HepG2 (cell line): ENCODE results near the gene NEMF. TPM values are rescaled to one million over a fixed set of nuclear protein-coding genes. Genes with fewer than 3 reads are reported as not detected.

ENCODE experiments used
- FOXA3 ChIP-seq: IDR thresholded peaks from 2 replicates; pipeline ENCODE4 v1.6.1; 2016; ENCODE audit warnings: missing genetic modification reagents, missing compliant biosample characterization
- HINFP ChIP-seq: sonication (generic); formaldehyde crosslinking; IDR thresholded peaks from 2 replicates; pipeline ENCODE4 v1.4.0; 2020; ENCODE audit warnings: low read depth, mild to moderate bottlenecking, missing genetic modification reagents
- HIVEP1 ChIP-seq: sonication (generic); formaldehyde crosslinking; IDR thresholded peaks from 2 replicates; pipeline ENCODE4 v1.4.0; 2020; ENCODE audit warnings: mild to moderate bottlenecking, missing genetic modification reagents
- HMG20B ChIP-seq: conservative IDR thresholded peaks from 2 replicates; pipeline ENCODE4 v1.6.1; 2016; ENCODE audit warnings: missing genetic modification reagents, missing compliant biosample characterization
- HOXD1 ChIP-seq: sonication (generic); formaldehyde crosslinking; IDR thresholded peaks from 2 replicates; pipeline ENCODE4 v1.5.0; 2020; ENCODE audit warnings: missing genetic modification reagents
- MED1 ChIP-seq: sonication (generic); formaldehyde crosslinking; IDR thresholded peaks from 2 replicates; pipeline ENCODE4 v1.4.0; 2020; ENCODE audit warnings: missing genetic modification reagents
- NONO ChIP-seq, 2 experiments: fragments of 450-650 bp in 1 of 2; sonication (generic) in 1 of 2; formaldehyde crosslinking in 1 of 2; IDR thresholded peaks in 1 of 2; conservative IDR thresholded peaks in 1 of 2; 2 replicates each; pipeline versions ENCODE4 v1.6.1 to v1.8.0; 2017 to 2022; ENCODE audit warnings: mild to moderate bottlenecking in 1 of 2, missing genetic modification reagents in 1 of 2, moderate library complexity in 1 of 2
- PBX2 ChIP-seq: IDR thresholded peaks from 2 replicates; pipeline ENCODE4 v1.6.1; 2016; ENCODE audit warnings: control low read depth
- SCMH1 ChIP-seq: sonication (generic); formaldehyde crosslinking; IDR thresholded peaks from 2 replicates; pipeline ENCODE4 v1.9.0; 2021; ENCODE audit warnings: missing genetic modification reagents, mild to moderate bottlenecking, borderline replicate concordance
- SIN3A ChIP-seq: IDR thresholded peaks from 2 replicates; pipeline ENCODE4 v1.6.1; 2011; ENCODE audit warnings: low read depth, mild to moderate bottlenecking, control low read depth, low read length, borderline replicate concordance
- SNRNP70 ChIP-seq: fragments of 200-400 bp; formaldehyde crosslinking; IDR thresholded peaks from 2 replicates; pipeline ENCODE4 v1.6.1; 2017; ENCODE audit warnings: mild to moderate bottlenecking, low read depth, low read length, moderate library complexity
- TEAD3 ChIP-seq: optimal IDR thresholded peaks from 2 replicates; pipeline ENCODE3; 2016; ENCODE audit warnings: borderline replicate concordance
- THAP7 ChIP-seq: sonication (generic); formaldehyde crosslinking; IDR thresholded peaks from 2 replicates; pipeline ENCODE4 v1.8.1; 2023; ENCODE audit warnings: mild to moderate bottlenecking, missing genetic modification reagents
- YEATS2 ChIP-seq: sonication (generic); formaldehyde crosslinking; IDR thresholded peaks from 2 replicates; pipeline ENCODE4 v1.4.0; 2020; ENCODE audit warnings: missing genetic modification reagents, borderline replicate concordance
- ZFP1 ChIP-seq: IDR thresholded peaks from 2 replicates; pipeline ENCODE4 v1.6.1; 2016
- ZNF660 ChIP-seq: sonication (generic); formaldehyde crosslinking; IDR thresholded peaks from 2 replicates; pipeline ENCODE4 v1.5.1; 2020; ENCODE audit warnings: mild to moderate bottlenecking, low read depth, missing genetic modification reagents, borderline replicate concordance
- ZNF720 ChIP-seq: sonication (generic); formaldehyde crosslinking; IDR thresholded peaks from 2 replicates; pipeline ENCODE4 v1.4.0; 2020; ENCODE audit warnings: missing genetic modification reagents
- ZNF724P ChIP-seq: sonication (generic); formaldehyde crosslinking; IDR thresholded peaks from 2 replicates; pipeline ENCODE4 v1.8.0; 2022; ENCODE audit warnings: missing genetic modification reagents, borderline replicate concordance
- polyA plus RNA-seq, 8 experiments: library from polyadenylated mRNA; depleted of rRNA in 3 of 8; stranded (reverse) in 7 of 8; unstranded in 1 of 8; fragments of >200 nt; fragmentation: Illumina TruSeq in 4 of 8; extraction: Trizol in 4 of 8; gene quantifications; 2 replicates each; pipeline versions ENCODE4 v1.2.1 to v1.2.3, GENCODE V29; 2011 to 2016; ENCODE audit warnings: low read depth in 4 of 8, missing spikeins in 1 of 8, mixed read lengths in 1 of 8; ENCODE audit not compliant: insufficient read depth in 1 of 8
- total RNA-seq, 5 experiments: library from RNA; depleted of rRNA; stranded (reverse); fragments of >200 nt; fragmentation: Illumina TruSeq; extraction: Trizol; gene quantifications; 2 replicates each; pipeline ENCODE4 v1.2.3, GENCODE V29; 2016; ENCODE audit warnings: low read depth in 1 of 5
- TF ChIP-seq, protein P1 (sequence below): sonication (generic); formaldehyde crosslinking; IDR thresholded peaks from 2 replicates; pipeline ENCODE4 v1.5.1; 2020; ENCODE audit warnings: missing genetic modification reagents, mild to moderate bottlenecking, borderline replicate concordance
- TF ChIP-seq, protein P2 (sequence below): sonication (generic); formaldehyde crosslinking; IDR thresholded peaks from 2 replicates; pipeline ENCODE4 v1.8.0; 2022; ENCODE audit warnings: missing genetic modification reagents, mild to moderate bottlenecking, borderline replicate concordance

Gene NEMF
- total and polyA plus RNA-seq, 2 of the 13 experiments (the other 11 are each of a cell fraction or from before 2014, with no cell fraction given): 21.3 to 57.9 TPM

GRCh38 chr14:49852301-49853157 is at the start of gene NEMF (continued):
- TF ChIP-seq FOXA3 (CRISPR knock-in tag) (0 out of 2 replicates have a peak, but pooled peaks have one; percentile 3), TEAD3 (CRISPR knock-in tag) (no peak), PBX2 (CRISPR knock-in tag) (no peak), MED1 (CRISPR knock-in tag) (peak; percentile 54; the same call in 1 of the 2 replicates), HIVEP1 (CRISPR knock-in tag) (peak; percentile 62; the same call in 1 of the 2 replicates), THAP7 (CRISPR knock-in tag) (peak; percentile 78; the same call in 1 of the 2 replicates), SCMH1 (CRISPR knock-in tag) (no peak), SIN3A (no peak; the same call in 1 of the 2 replicates), HOXD1 (CRISPR knock-in tag) (no peak), ZNF720 (CRISPR knock-in tag) (no peak), NONO (IDR thresholded peaks at IDR 0.05) (no peak), NONO (CRISPR knock-in tag; conservative IDR thresholded peaks at IDR 0.05) (peak; percentile 84; the same call in 1 of the 2 replicates), ZFP1 (CRISPR knock-in tag) (no peak), ZNF660 (CRISPR knock-in tag) (no peak), YEATS2 (CRISPR knock-in tag) (peak; percentile 84), SNRNP70 (no peak), ZNF724P (no peak), HINFP (CRISPR knock-in tag) (no peak), HMG20B (CRISPR knock-in tag) (peak; percentile 61; the same call in 1 of the 2 replicates)
- TF ChIP-seq, protein P1, sequence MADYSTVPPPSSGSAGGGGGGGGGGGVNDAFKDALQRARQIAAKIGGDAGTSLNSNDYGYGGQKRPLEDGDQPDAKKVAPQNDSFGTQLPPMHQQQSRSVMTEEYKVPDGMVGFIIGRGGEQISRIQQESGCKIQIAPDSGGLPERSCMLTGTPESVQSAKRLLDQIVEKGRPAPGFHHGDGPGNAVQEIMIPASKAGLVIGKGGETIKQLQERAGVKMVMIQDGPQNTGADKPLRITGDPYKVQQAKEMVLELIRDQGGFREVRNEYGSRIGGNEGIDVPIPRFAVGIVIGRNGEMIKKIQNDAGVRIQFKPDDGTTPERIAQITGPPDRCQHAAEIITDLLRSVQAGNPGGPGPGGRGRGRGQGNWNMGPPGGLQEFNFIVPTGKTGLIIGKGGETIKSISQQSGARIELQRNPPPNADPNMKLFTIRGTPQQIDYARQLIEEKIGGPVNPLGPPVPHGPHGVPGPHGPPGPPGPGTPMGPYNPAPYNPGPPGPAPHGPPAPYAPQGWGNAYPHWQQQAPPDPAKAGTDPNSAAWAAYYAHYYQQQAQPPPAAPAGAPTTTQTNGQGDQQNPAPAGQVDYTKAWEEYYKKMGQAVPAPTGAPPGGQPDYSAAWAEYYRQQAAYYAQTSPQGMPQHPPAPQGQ (CRISPR knock-in tag): no peak
- TF ChIP-seq, protein P2, sequence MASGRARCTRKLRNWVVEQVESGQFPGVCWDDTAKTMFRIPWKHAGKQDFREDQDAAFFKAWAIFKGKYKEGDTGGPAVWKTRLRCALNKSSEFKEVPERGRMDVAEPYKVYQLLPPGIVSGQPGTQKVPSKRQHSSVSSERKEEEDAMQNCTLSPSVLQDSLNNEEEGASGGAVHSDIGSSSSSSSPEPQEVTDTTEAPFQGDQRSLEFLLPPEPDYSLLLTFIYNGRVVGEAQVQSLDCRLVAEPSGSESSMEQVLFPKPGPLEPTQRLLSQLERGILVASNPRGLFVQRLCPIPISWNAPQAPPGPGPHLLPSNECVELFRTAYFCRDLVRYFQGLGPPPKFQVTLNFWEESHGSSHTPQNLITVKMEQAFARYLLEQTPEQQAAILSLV (CRISPR knock-in tag): peak; percentile 29; the same call in 1 of the 2 replicates
